ENCODE data around the gene UPK3A. TPM values are rescaled to one million over a fixed set of nuclear protein-coding genes. Genes with fewer than 3 reads are reported as not detected.

Gene UPK3A
- total RNA-seq, 1 experiment from 2014 or later: 1.0 TPM

DNA sequence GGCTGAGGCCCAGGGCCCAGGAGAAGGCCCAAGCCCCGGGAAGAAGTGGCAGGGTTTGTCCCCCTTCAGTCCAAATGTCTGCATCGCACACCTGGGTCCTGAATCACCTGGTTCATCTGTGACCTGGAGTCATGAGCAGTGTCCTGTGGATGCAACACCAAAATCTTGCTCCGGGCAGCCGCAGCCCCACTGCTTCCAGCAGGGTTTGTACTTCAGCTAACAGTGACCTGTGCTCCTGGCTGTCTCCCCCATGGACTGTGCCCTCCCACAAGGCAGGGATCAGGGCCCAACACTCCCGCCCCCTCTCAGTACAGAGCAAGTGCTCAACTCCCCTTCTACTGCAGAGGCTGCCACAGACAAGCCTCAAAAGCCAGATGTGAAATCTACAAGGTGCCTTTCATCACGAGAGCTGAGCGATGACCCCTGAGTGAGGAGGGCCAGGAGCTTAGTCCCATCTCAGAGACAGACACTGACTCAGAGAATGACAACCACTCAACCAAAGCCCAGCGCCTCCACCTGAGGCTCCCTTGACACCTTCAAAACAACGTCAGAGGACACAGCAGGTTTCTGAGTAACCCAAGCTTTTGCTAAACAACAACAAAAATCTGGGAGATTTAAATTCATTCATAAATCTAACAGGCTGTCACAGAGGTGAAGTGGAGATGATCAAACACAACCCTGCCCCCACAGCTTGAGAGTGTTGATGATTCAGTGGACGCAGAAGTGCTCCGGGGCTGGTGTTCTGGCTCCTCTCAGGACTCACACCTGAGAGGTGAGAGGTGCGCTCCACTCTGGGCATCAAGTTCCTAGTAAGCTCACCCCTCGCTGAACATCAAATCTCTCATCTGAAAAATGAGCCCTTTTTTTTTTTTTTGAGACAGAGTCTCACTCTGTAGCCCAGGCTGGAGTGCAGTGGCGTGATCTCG lies 47.4 kb upstream of the UPK3A start:
- Histone ChIP-seq H3K27me3 (ENCODE audit: insufficient read depth, low read depth) (no peaks in the 10 kb centered on the region), H3K4me2 (no peak overlapping the region), H3K9me2 (ENCODE audit: insufficient read depth) (no peaks in the 10 kb centered on the region), H3K27ac (no peak overlapping the region), H3K79me2 (ENCODE audit: low read depth) (peaks cover 9% of the 10 kb centered on the region; the same call in 1 of the 2 replicates), H3K36me3 (ENCODE audit: low read depth) (no peaks in the 10 kb centered on the region), H3K9me3 (ENCODE audit: insufficient read depth, low read depth) (no peaks in the 10 kb centered on the region), H2AFZ (no peak overlapping the region), H3F3A (ENCODE audit: insufficient read depth, low read depth) (peaks cover 12% of the 10 kb centered on the region; the same call in 1 of the 2 replicates), H3K4me3 (no peak overlapping the region), H3K4me1 (replicated peaks; ENCODE audit: insufficient read depth) (peaks cover 12% of the 10 kb centered on the region), H4K20me1 (ENCODE audit: insufficient read depth) (peaks cover 11% of the 10 kb centered on the region; the same call in 1 of the 2 replicates)
- no peak for DNase-seq
- BruUV-seq (replicated peaks): no TSS peak
- ChIA-PET CTCF (no interaction called here), POLR2A (ENCODE audit: unreplicated experiment) (no interaction called here)
- no peak for TF ChIP-seq EZH2 (IDR thresholded peaks at IDR 0.05; ENCODE audit: low read depth)
- TF ChIP-seq, protein P1, sequence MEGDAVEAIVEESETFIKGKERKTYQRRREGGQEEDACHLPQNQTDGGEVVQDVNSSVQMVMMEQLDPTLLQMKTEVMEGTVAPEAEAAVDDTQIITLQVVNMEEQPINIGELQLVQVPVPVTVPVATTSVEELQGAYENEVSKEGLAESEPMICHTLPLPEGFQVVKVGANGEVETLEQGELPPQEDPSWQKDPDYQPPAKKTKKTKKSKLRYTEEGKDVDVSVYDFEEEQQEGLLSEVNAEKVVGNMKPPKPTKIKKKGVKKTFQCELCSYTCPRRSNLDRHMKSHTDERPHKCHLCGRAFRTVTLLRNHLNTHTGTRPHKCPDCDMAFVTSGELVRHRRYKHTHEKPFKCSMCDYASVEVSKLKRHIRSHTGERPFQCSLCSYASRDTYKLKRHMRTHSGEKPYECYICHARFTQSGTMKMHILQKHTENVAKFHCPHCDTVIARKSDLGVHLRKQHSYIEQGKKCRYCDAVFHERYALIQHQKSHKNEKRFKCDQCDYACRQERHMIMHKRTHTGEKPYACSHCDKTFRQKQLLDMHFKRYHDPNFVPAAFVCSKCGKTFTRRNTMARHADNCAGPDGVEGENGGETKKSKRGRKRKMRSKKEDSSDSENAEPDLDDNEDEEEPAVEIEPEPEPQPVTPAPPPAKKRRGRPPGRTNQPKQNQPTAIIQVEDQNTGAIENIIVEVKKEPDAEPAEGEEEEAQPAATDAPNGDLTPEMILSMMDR (conservative IDR thresholded peaks at IDR 0.05): no peak
- intact Hi-C loops (cut with micrococcal nuclease; ENCODE audit: unreplicated experiment): no loop called here

DNA sequence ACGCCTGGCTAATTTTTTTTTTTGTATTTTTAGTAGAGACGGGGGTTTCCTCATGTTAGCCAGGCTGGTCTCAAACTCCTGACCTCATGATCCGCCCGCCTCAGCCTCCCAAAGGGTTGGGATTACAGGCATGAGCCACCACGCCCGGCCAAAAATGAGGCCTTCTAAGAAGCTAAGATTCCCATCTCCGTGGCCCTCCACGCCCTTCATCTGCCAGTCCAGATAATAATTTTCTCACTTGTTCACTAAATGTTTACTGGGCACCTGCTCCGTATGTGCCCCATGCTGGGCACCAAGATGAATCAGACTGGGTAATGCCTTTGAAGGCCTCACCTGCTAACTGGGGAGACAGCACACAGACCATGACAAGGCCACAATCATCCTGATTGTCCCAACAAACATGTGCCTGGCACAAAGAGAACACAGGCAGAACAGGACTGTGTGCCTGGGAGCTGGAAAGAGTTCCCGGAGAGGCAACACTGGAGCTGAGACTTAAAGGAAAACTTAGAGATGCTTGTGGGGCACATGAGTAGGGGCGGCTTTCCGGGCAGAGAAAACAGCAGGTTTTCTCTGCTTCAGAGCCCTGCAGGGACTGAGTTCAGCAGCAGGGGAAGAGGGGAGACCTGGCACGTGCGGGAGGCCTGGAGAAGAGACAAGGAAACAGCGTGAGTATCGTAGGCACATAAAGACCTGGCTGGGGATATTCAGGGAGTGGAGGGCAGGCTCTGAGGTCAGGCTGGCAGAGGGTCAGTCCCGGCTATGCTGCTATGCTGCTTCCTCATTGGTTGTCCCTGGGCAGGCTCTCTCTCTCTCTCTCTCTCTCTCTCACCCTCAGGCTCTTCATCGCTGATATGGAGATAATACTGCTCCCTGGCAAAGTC lies 46.4 kb upstream of the UPK3A start:
- Histone ChIP-seq H3F3A (ENCODE audit: insufficient read depth, low read depth) (peaks cover 12% of the 10 kb centered on the region; the same call in 1 of the 2 replicates), H3K36me3 (ENCODE audit: low read depth) (no peaks in the 10 kb centered on the region), H3K27ac (no peak overlapping the region), H3K9me3 (ENCODE audit: insufficient read depth, low read depth) (no peaks in the 10 kb centered on the region), H3K9me2 (ENCODE audit: insufficient read depth) (no peaks in the 10 kb centered on the region), H3K27me3 (ENCODE audit: insufficient read depth, low read depth) (no peaks in the 10 kb centered on the region), H2AFZ (no peak overlapping the region), H4K20me1 (ENCODE audit: insufficient read depth) (peaks cover 11% of the 10 kb centered on the region; the same call in 1 of the 2 replicates), H3K79me2 (ENCODE audit: low read depth) (peaks cover 9% of the 10 kb centered on the region; the same call in 1 of the 2 replicates), H3K4me1 (replicated peaks; ENCODE audit: insufficient read depth) (peaks cover 12% of the 10 kb centered on the region), H3K4me2 (no peak overlapping the region), H3K4me3 (no peak overlapping the region)
- CTCF ChIA-PET: no interaction called here
- POLR2A ChIA-PET (ENCODE audit: unreplicated experiment): no interaction called here
- no peak for DNase-seq
- TF ChIP-seq EZH2 (IDR thresholded peaks at IDR 0.05; ENCODE audit: low read depth): no peak
- TF ChIP-seq, protein P1 (conservative IDR thresholded peaks at IDR 0.05): no peak
- intact Hi-C loops (cut with micrococcal nuclease; ENCODE audit: unreplicated experiment): no loop called here
- BruUV-seq (replicated peaks): no TSS peak

DNA sequence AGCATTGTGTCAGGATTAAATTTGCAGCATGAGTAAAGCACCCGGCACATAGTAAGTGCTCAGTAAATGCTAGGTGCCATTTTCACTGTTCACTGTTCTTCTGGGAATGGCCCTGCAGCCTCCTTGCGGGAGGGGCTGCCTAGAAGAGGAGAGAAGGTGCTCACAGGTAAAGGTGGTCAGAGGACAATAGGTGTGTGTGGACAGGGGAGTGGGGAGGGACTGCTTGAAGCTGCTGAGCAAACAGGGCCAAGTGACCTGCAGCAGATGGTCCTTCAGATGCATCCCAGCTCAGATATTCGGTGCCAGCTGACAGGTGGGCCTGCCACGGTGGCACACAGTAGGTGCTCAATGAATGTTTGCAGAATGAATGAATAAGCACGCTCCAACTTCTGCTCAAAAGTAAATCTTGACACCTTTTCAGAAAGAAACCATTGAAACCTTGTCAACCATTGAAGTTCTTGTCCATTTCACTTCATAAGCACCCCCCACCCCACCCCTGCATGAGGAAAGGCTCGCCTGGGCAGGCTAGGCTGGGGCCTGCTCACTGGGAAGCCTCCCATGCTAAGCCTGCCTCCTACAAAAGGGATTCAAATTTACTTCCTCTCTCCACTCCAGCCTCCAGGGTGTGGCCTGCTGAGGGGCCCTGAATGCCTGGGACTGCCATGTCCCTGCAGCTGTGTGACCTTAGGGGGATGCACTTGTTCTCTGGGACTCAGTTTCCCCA lies 45.6 kb upstream of the UPK3A start:
- Histone ChIP-seq H3K4me3 (peak overlapping the region; percentile 90; the same call in 1 of the 2 replicates), H3F3A (ENCODE audit: insufficient read depth, low read depth) (peaks cover 12% of the 10 kb centered on the region; the same call in 1 of the 2 replicates), H3K4me2 (peak overlapping the region; percentile 99), H3K27ac (no peak overlapping the region), H3K79me2 (ENCODE audit: low read depth) (peaks cover 9% of the 10 kb centered on the region; the same call in 1 of the 2 replicates), H3K9me2 (ENCODE audit: insufficient read depth) (no peaks in the 10 kb centered on the region), H2AFZ (no peak overlapping the region), H3K36me3 (ENCODE audit: low read depth) (no peaks in the 10 kb centered on the region), H4K20me1 (ENCODE audit: insufficient read depth) (peaks cover 11% of the 10 kb centered on the region; the same call in 1 of the 2 replicates), H3K4me1 (replicated peaks; ENCODE audit: insufficient read depth) (peaks cover 12% of the 10 kb centered on the region), H3K27me3 (ENCODE audit: insufficient read depth, low read depth) (no peaks in the 10 kb centered on the region), H3K9me3 (ENCODE audit: insufficient read depth, low read depth) (no peaks in the 10 kb centered on the region)
- ChIA-PET CTCF (no interaction called here), POLR2A (ENCODE audit: unreplicated experiment) (no interaction called here)
- no peak for DNase-seq
- intact Hi-C loops (cut with micrococcal nuclease; ENCODE audit: unreplicated experiment): no loop called here
- TF ChIP-seq EZH2 (IDR thresholded peaks at IDR 0.05; ENCODE audit: low read depth): no peak
- TF ChIP-seq, protein P1 (conservative IDR thresholded peaks at IDR 0.05): no peak
- TSS peak; percentile 21 for BruUV-seq (replicated peaks)
